HG03097 (cell line): ENCODE data around the gene BRI3.

Experiments
- ATAC-seq: cut with Tn5 transposase; IDR thresholded peaks from one replicate; pipeline ENCODE4 v1.9.1; 2021; ENCODE audit not compliant: unreplicated experiment, low FRiP score

Gene BRI3

DNA sequence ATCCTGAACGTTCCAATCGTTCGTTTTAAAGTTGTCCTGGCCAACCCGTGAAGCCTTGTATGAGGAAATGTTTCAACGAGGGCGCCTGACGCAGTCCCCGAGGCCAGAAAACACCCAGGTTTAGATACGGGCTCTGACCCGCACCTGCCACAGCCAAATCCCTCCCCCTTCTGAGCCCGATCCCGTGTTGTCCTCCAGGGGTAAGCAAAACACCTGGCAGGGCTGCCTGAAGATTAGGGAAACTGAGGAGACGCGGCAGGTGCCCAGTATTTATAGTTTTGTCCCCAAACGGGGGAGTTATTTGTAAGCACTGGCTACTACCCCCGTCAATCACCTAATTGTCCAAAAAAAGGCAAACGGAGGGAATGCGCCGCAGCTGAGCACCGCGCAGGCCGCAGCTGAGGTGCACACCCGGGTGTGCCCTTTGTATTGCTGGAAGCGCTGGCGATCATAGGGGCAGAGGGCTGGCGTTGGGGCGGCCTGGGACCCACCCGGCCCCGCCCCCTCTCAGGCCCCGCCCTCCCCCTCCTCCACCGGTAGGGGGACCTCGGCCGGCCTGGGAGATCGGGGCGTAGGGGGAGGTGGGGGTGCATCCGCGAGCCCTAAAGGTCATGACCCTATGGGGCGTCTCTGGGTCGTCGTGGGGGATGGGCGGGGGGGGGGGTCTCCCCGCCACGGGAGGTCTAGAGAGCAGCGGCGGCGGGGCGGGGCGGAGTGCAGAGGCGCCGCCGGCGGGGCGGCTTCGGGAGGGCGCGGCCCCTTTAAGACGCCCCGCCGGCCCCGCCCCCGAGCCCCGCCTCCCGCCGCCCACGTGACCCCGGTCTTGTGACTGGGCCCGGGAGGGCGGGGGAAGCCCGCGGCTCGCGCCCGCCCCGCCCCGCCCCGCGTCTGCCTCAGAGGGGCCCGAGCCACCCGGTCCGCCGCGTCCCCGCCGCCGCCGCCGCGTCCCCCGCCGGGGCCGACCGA is at the start of gene BRI3:
BRI3 (plus strand) TSS at position 896 of the 966 bp plus-strand sequence. CDS start 110 bp downstream, outside the sequence.
- peak; percentile 62 for ATAC-seq

DNA sequence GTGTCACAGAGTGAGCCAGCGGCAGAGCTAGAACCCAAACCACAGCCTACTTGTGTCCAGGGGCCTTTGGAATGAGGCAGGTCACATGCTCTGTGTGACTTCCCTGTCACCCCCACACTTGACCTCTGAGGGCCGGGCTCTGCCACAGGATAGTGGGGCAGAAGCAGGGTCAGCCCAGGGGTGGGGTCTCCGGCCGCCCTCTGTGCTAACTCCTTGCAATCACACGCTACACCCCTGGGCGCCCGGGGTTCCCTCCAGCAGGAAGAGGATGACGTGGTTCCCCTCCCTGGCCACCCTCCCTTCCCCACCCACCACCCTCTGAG is 49.3 kb upstream of the BRI3 start:
- no peak for ATAC-seq

DNA sequence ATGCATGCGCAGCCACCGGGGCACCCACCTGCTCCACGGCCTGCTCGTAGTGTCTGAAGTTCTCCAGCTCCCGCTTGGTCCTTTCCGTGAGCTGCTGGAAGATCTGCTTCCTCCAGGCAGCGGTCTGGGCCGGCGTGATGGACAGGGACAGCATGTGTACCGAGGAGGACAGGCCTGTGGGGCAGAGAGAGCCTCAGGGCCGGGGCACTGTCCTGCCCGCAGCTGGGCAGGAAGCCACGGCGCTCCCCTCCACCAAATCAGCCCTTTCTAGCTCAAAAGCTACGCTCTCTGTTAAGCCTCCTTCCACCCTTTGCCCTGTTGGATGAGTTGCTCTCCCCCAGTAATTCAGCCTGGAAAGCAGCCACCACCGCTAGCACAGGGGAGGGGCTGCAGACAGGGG is 48.7 kb upstream of the BRI3 start:
- ATAC-seq, result no peak

DNA sequence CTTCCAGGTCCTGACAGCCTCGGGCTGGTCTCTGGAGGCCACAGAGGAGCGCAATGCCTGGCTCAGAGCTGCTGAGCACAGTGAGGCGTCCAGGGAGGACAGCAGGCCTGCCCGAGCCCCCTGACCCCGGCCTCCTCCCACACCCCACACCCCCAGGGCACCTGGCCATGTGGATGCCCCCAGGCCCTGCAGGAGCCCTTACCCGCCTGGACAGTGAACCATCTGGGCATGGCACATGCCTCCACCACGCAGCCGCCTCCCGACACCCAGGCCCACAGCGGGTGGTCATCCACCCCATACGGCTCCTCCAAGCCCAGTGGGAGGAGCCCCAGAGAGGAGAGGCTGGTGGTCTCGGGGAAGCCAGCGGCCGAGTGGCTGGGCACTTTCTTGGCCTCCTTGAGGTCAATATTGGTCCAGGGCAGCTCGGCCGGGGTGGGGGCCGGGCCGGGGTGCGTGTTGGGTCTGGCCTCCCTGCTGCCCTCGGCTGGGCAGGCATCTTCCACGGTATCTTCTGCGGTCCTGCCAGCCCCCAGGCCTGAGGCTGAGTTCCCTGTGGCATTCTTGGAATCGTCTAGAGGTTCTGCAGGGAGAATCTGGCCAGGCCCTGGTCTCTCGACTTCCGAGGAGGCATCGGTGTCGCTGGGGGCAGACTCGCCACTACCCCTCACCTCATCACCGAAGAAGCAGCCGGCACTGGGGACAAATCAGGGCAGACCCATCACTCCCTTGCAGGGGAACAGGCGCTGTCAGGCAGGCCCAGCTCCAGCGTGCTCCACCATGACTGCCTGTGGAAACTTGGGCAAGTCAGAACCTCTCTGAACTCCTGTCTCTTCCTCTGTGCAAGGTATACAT is 48.0 kb upstream of the BRI3 start:
- no peak for ATAC-seq

DNA sequence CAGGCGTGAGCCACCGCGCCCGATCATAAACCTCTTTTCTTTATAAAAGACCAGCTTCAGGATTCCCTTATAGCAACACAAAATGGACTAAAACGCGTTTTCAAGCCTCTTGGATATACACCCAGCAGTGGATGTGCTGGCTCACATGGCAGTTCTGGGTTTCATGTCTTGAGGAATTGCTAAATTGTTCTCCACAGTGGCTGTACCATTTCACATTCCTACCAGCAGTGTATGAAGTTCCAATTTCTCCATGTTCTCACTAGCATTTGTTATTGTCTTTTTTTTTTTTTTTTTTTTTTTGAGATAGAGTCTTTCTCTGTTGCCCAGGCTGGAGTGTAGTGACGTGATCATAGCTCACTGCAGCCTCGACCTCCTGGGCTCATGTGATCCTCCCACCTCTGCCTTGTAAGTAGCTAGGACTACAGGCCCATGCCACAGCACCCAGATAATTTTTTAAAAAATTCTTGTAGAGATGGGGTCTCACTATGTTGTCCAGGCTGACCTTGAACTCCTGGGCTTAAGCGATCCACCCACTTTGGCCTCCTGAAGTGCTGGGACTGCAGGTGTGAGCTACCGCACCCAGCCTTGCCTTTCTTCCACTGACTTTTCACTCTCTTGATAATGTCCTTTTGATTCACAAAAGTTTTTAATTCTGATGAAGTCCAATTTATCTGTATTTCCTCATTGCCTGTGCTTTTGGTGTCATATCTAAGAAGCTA is 46.9 kb upstream of the BRI3 start:
- no peak for ATAC-seq

- no peak for ATAC-seq
Observed at GRCh38 chr7:98235901-98236300, 45.6 kb upstream of the BRI3 start.

DNA sequence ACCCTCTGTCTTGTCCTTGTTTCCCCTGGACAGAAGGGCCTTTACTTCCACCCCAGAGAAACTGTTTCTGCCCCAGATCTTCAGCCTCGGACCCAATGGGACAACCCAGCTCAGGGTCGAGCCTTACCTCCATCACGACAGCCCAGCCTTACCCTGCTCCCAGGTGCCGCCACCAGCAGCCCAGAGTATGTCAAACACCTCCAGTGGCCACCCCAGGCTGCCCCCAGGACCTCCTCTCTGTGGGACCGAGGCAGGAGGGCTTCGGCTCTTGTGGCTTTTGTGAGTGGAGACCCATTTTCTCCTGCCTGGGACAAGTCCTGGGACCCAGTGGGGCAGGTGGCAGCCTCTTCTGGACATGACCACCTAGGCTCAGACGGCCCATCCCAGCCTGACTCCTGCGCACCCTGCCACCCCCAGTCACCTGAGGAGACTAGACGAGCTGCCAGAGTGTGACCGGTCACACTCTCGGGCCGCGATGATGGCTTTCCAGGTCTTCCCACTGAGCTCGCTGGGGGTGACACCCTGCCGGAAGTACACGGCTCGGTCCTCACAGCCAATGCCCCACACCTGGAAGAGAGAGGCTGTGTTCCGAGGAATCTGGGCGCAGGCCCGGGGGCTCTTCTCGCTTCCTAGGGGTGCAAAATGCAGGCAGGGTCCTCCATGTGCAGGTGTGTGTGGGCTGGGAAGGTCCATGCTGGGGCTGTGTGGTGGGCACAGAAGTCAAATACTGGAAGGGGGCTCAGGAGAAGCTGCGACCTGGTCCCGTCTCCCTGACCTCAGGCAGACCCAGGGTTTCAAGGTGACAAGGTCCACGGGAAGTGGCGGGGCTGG is 44.9 kb upstream of the BRI3 start:
- no peak for ATAC-seq

DNA sequence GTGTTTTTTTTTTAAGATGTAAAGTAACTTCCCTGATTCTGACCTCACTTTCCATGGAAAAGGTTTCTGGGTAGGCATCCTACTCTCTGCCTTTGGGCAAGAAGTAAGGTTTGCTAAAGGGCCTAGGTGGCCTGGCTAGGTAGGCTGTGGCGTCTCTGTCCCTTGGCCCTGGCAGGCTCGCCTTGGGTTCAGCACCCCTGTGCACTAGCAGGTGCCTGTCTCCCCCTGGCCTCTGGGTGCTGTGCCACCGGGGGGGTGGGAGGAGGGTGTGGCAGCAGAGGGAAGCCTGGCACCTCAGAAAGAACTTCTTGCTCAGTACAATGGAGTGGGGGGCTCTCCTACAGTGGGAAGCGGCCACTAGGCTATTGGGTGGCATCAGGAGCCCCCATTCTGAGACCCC is 43.4 kb upstream of the BRI3 start:
- no peak for ATAC-seq

DNA sequence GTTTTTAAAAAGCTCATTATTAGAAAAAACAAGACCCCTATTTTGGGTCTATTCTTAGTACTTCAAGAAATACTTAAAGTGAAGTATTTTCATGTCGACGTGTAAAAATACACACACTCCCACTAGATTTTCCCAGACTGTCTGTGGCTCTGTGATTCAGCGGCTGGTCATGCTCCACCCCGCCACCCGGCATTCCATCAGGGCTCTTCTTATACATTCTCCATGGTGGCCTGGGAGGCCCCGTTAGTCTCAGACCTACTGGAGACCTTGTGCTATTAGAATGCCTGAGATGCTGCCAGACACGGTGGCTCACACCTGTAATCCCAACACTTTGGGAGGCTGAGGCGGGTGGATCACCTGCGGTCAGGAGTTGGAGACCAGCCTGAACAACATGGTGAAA is 42.5 kb upstream of the BRI3 start:
- no peak for ATAC-seq

DNA sequence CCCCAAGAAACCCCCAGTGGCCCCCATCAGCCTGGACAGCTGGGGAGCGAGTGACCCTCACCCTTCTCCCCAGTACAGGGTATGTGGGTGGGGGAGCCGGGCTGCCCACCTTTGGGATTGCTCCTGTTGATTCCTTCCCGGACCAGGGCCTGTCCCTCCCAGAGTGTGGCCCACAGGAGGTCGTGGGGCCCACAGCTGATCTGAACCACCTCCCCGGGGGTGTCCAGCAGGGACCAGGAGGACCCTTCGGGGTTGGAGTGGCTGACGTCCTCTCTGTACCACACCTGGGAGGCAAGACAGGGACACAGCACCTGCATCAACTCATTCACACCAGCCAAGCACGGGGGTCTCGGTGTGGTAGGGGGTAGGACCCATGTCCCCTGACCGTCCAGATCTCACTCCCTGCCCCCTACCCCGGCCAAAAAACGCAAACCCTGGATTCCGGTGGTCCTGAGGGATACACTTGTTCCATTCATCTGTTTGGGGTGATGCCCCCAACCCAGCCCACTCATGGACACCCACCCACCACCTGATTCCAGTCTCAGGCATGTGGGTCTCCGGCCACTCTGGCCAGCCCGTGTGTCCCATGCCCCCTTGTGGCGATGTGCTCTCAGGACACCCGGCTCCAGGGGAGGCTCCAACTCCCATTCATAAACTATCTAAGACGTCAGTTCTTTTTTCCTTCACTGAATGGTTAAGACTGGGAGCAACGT is 40.4 kb upstream of the BRI3 start:
- no peak for ATAC-seq

- ATAC-seq, result no peak
Observed at GRCh38 chr7:98241674-98242241, 39.7 kb upstream of the BRI3 start.

- ATAC-seq, result no peak
Observed at GRCh38 chr7:98242342-98242741, 39.1 kb upstream of the BRI3 start.

GRCh38 chr7:98242934-98243333 is 38.6 kb upstream of the BRI3 start:
- no peak for ATAC-seq

DNA sequence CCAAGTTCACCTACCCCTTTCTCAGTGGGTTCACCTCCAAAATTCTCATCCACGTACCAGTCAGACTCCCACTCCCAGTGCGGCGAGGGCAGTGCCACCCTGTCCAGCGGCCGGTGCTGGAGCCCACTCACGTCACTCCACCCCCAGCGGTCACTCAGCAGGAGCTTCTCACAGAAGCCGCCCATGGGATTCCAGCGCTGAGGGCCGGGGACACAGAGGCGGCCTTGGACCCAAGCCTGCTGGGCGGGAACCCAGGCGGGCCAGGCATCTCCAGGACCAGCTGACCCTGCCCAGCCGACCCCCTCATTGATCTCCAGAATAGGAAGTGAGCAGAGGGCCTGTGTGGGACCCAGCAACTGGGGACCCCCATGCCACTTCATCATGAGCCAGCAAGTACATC is 36.6 kb upstream of the BRI3 start:
- ATAC-seq, result no peak

GRCh38 chr7:98248156-98248555 is 33.3 kb upstream of the BRI3 start:
- ATAC-seq, result no peak

GRCh38 chr7:98249106-98249505 is 32.4 kb upstream of the BRI3 start:
- no peak for ATAC-seq

GRCh38 chr7:98250789-98251188 is 30.7 kb upstream of the BRI3 start:
- no peak for ATAC-seq

DNA sequence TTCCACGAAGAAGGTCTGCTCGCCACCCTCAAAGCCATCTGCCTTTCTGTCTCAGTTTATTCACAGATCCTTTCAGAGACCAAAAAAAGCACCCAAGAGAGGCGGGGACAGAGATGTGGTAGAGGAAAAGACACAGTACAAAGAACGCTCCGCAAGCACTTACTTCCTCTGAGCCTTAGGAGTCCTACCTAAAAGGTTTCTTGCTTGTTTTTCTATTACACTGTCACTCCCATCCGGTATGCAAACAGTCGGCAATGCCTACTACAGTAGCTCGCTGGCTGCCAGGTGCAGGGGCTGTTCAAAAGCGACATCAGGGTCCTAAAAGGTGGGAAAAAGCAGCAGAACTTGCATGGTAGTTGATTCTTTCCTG is 30.3 kb upstream of the BRI3 start:
- no peak for ATAC-seq
